ENCODE measurements around the gene JADE2. TPM values are rescaled to one million over a fixed set of nuclear protein-coding genes. Genes with fewer than 3 reads are reported as not detected.

The JADE2 gene
- total RNA-seq, 1 donor from 2014 or later, result 2.1 TPM

- H3K27ac Mint-ChIP-seq (ENCODE audit: unreplicated experiment), result no peak overlapping the region
- DNase-seq, result no peak
- no peaks in the 10 kb centered on the region for H3K36me3 Mint-ChIP-seq (ENCODE audit: unreplicated experiment)
- H3K27me3 Mint-ChIP-seq (ENCODE audit: unreplicated experiment), result no peaks in the 10 kb centered on the region
- TF ChIP-seq CTCF (IDR thresholded peaks at IDR 0.05; ENCODE audit: partially characterized antibody, unreplicated experiment), result no peak
- no peaks in the 10 kb centered on the region for H3K9me3 Mint-ChIP-seq (ENCODE audit: unreplicated experiment)
- no peak overlapping the region for H3K4me3 Mint-ChIP-seq (ENCODE audit: unreplicated experiment)
- no peaks in the 10 kb centered on the region for H3K4me1 Mint-ChIP-seq (ENCODE audit: low read depth, unreplicated experiment)
Observed at GRCh38 chr5:134611515-134611914, 86.0 kb downstream of the JADE2 start.

DNA sequence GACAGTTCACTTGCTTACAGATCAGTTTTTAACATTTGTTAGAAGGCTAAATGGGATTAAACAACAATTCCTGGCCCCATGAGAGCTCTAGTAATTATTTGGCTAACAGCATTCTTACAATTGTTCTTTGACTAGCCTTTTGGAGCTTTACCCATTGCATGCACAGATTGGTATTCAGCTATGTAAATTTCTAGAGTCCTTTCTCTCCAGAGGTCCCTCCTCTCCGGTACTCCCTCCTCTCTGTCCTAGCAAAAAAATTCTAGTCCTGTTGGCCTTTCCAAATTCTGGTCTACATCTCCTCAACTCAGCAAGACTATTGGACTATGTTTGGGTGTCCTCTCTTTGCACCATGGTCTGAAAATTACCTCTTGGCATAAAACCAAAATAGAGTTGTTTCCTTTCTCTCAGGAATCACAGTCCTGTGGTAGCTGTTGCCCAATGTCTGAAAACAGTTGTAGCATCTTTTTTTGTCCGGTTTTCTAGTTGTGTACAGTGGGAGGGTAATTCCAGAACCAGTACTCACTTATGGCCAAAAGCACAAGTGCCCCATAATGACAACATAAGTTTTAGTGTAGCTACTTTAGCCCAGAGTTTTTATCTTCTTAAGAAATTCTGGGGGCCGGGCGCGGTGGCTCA lies 89.1 kb downstream of the JADE2 start:
- no peaks in the 10 kb centered on the region for H3K4me1 Mint-ChIP-seq (ENCODE audit: low read depth, unreplicated experiment)
- no peak overlapping the region for H3K27ac Mint-ChIP-seq (ENCODE audit: unreplicated experiment)
- no peaks in the 10 kb centered on the region for H3K9me3 Mint-ChIP-seq (ENCODE audit: unreplicated experiment)
- TF ChIP-seq CTCF (IDR thresholded peaks at IDR 0.05; ENCODE audit: partially characterized antibody, unreplicated experiment), result no peak
- H3K4me3 Mint-ChIP-seq (ENCODE audit: unreplicated experiment), result no peak overlapping the region
- no peak for DNase-seq
- H3K27me3 Mint-ChIP-seq (ENCODE audit: unreplicated experiment), result no peaks in the 10 kb centered on the region
- H3K36me3 Mint-ChIP-seq (ENCODE audit: unreplicated experiment), result no peaks in the 10 kb centered on the region

DNA sequence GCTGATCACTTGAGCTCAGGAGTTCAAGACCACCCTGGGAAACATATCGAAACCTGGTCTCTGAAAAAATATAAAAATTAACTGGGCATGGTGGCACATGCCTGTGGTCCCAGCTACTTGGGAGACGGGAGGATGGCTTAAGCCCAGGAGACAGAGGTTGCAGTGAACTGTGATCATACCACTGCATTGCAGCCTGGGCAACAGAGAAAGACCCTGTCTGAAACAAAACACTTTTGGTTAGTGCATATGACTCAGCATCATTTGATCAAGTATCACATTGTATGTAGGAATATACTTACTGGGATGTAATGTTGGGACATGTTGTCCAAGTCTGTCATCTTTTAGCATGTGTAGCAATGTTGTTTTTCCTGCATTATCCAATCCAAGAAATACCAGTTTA lies 95.2 kb downstream of the JADE2 start:
- no peak for TF ChIP-seq CTCF (IDR thresholded peaks at IDR 0.05; ENCODE audit: partially characterized antibody, unreplicated experiment)
- no peaks in the 10 kb centered on the region for H3K9me3 Mint-ChIP-seq (ENCODE audit: unreplicated experiment)
- no peak overlapping the region for H3K27ac Mint-ChIP-seq (ENCODE audit: unreplicated experiment)
- no peaks in the 10 kb centered on the region for H3K36me3 Mint-ChIP-seq (ENCODE audit: unreplicated experiment)
- no peaks in the 10 kb centered on the region for H3K4me1 Mint-ChIP-seq (ENCODE audit: low read depth, unreplicated experiment)
- H3K27me3 Mint-ChIP-seq (ENCODE audit: unreplicated experiment), result no peaks in the 10 kb centered on the region
- H3K4me3 Mint-ChIP-seq (ENCODE audit: unreplicated experiment), result no peak overlapping the region
- DNase-seq, result no peak

GRCh38 chr5:134625559-134625958 lies 100.1 kb downstream of the JADE2 start:
- no peak for DNase-seq
- no peak overlapping the region for H3K27ac Mint-ChIP-seq (ENCODE audit: unreplicated experiment)
- H3K4me3 Mint-ChIP-seq (ENCODE audit: unreplicated experiment), result no peak overlapping the region
- no peaks in the 10 kb centered on the region for H3K27me3 Mint-ChIP-seq (ENCODE audit: unreplicated experiment)
- no peak for TF ChIP-seq CTCF (IDR thresholded peaks at IDR 0.05; ENCODE audit: partially characterized antibody, unreplicated experiment)
- no peaks in the 10 kb centered on the region for H3K4me1 Mint-ChIP-seq (ENCODE audit: low read depth, unreplicated experiment)
- no peaks in the 10 kb centered on the region for H3K9me3 Mint-ChIP-seq (ENCODE audit: unreplicated experiment)
- no peaks in the 10 kb centered on the region for H3K36me3 Mint-ChIP-seq (ENCODE audit: unreplicated experiment)

GRCh38 chr5:134626369-134627014 lies 101.0 kb downstream of the JADE2 start:
- Mint-ChIP-seq H3K36me3 (ENCODE audit: unreplicated experiment) (no peaks in the 10 kb centered on the region), H3K4me1 (ENCODE audit: low read depth, unreplicated experiment) (no peaks in the 10 kb centered on the region), H3K9me3 (ENCODE audit: unreplicated experiment) (no peaks in the 10 kb centered on the region), H3K27me3 (ENCODE audit: unreplicated experiment) (no peaks in the 10 kb centered on the region), H3K4me3 (ENCODE audit: unreplicated experiment) (no peak overlapping the region), H3K27ac (ENCODE audit: unreplicated experiment) (no peak overlapping the region)
- DNase-seq, result no peak
- TF ChIP-seq CTCF (IDR thresholded peaks at IDR 0.05; ENCODE audit: partially characterized antibody, unreplicated experiment), result no peak

Data from glutamatergic neuron (in vitro differentiated cells).